Fibroblast of skin of abdomen (primary cell): ENCODE data around the gene MEF2D.

Experiments
- DNase-seq: peaks from one replicate; pipeline ENCODE4 v3.0.0-alpha.2; 2013

Gene MEF2D

DNA sequence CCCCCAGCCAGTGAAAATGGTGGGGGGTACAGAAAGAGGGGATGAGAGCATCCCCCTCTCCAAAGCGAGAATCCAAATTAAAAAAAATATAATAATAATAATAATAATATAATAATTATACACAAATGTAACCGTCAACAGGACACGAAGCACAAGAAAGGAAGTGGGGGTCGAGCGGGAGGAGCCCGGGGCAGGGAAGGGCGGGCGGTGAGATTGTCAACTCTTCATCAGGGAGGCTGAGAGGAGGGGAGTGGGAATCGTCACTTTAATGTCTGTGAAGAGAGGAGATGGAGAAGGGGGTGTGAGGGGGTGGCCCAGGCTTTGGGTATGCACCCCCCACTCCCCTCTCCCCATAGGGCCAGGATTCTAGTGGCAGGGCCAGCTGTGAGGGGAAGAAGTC is 33.2 kb downstream of the MEF2D start:
- no peak for DNase-seq

DNA sequence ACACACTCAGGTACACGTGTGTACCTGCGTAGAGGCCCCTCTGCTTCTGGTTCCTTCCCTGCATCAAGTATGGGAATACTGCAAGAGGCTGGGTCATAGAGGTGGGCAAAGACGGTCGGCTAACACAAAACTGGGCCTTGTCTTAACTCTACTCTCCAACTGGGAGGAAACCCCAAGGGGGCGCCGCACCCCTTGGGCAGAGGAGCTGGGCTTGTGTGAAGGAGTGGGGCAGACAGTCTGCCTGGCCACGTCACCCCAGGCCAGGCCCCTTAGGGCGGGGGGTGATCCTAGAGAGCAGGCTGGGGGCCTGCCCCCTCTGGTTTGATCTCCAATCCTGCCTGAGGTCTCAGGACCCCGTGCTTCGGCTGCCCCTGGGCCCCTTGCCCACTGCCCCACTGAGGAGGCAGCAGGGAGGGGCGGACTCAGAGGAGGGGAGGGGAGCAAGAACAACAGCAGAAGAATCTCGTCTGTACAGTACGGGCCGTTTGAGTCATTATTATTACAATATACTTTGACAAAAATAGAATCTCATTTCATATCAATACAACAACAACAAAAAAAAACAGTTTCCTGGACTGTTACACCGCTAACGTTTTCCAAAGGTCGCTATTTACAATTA is 34.7 kb downstream of the MEF2D start:
- DNase-seq: no peak

DNA sequence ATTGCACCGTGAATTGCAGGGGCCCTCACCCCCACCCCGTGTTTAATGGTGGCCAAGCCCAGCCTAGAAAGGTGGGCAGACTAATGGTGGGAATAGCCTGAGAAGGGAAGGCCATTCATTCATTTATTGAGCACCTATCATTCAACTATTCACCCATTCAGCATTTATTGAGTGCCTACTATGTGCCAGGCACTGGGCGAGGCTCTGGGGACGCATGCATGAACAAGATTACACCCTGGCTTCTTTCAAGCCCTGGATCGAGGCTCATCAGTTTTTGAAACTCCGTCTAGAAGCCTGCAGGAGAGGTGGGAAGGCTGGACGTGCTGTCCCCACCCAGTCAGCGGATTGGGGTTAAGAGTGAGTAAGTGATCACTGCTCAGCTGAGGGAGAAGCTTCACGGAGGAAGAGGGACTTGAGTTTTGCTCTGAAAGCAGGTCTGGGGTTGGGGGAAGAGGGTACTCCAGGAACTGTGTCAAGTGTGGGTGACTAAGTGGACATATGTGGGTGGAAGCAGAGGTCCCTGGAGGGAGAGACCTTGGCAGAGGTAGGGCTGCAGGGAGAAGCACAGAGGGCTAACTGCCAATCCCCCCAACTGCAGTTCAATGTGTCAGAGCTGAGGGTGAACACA is 35.6 kb downstream of the MEF2D start:
- DNase-seq: no peak

DNA sequence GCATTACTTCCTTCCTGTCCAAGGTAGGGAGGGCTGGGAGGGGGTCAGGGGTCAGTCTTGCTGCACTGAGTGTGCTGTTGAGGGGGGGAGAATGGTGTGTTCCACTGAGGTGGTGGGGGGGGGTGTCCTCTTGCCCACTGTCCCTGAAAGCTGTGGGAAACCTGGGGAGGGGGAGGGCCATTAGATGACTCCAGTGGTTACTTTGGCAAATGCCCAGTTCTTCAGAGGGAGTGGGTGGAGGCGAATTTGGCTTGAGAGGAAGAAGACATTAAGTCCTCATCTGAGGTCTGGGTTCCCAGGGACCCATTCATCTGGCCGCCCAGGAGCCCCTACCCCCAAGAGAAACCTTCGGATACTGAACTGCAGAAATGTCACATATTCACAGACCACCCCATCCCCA is 36.2 kb downstream of the MEF2D start:
- no peak for DNase-seq

DNA sequence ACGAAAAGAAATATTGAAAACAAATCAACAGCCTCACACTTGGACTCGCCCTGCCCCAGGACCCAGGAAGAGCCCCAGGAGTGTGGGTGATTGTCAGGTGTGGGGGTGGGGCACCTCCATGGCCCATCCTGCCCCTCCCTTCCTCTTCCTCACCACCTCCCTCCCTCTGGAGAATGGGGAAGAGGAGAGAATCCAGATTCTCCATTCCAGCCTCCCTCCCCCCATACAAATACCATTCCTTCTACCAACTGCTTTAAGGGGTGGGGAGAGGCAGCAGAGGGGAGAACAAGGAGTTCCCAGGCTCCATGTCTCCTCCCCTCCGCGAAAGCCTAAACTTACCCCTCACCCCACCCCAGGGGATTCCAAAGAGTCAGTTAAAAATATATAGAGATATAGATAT is 36.7 kb downstream of the MEF2D start:
- no peak for DNase-seq

DNA sequence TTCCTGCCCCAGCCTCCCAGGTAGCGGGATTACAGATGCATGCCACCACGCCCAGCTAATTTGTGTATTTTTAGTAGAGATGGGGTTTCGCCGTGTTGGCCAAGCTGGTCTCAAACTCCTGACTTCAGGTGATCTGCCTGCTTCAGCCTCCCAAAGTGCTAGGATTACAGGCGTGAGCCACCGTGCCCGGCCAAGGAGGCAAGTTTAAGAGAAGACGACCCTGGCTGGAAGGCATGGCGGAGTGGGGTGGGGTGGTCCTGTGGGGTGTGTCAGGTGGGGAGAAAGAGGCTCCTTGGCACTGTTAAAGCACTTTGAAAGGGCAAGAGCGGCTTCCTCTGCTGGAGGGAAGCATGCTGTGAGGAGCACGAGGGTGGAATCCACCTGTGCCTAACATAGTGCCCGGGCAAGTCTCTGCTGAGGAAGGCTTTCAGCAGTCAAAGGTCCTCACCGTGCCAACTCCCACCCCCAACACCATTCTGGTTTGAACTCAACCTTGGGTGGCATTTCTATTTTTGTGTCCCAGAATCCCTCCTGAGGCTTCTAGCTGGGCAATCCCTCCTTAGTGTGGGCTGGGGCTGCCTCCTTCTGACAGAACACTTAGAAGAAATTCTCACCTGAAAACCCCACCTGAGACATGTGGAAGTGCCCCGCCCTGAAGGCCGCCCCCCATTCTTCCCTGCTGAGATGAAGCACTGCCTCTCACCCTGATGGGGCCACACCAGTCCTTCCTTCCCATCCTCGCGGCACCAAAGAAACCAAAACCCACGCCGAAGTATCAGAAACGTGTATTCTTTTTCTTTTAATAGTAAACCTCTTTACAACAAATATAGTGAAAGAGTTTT is 37.4 kb downstream of the MEF2D start:
- DNase-seq: no peak

DNA sequence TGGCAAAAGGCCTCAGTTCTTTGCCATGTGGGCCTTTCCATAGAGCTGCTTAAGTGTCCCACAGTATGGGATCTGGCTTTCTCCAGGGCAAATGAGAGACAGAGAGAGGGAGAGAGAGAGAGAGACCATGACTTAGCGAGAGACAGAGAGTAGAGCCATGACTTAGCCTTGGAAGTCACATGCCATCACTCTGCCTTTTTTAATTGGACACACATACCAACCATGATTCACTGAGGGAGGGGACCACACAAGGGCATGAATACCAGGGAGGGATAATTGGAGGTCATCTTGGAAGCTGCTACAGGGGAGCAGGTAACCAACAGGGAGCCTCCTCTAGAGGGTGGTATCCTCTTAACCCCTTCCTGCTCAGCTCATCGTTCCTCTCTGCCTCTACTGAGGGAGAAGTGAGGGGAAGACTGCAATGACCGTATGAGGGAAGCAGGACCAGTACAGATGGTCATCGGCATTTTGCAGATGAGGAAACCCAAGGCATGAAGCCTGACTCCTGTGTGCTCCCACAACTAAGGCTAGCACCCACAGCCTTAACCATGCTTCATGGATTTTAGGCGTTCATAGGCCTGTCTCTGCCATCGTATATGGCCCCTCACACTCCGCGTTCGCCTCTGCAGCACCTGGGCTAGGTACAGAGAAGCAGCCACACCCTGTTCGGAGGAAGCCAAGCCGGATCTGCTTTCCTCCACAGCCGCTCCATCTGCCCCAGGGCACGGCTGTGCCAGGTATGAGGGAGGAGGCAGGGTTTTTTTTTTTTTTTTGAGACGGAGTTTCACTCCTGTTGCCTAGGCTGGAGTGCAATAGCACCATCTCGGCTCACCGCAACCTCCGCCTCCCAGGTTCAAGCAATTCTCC is 38.6 kb downstream of the MEF2D start:
- no peak for DNase-seq

DNA sequence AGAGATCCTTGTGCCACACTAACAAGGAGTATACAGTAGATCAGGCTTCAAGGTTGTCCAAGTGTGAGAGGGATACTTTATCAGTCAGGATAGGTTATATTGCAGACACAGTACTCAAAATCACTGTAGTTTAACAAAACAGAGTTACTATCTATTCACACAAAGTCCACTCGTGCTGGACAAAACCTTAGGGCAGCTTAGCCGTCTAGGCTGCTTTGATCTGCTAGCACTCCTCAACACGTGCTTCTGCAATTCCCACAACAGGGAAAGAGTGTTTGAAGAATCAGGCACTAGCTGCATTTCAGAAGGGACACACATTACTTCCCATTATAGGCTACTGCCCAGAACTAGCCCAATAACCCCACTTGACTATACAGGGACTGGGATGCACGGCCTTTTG is 39.5 kb downstream of the MEF2D start:
- no peak for DNase-seq

DNA sequence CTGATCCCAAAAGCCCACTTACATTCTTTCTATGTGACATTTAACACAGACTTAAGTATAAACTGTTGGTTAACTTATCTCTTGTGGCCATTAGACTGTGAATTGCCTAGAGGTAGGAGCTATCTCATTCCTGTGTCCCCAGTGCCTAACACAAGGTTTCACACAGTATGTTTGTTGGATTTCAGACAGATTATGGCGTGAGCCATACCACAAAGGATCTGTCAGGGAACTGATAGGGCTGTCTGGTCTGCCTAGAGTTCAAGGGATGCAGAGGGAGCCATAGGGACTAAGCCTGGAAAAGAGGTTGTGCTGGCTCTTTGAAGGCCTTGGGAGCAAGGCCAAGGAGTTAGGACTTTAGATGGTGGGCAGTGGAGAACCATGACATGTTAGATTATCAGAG is 40.0 kb downstream of the MEF2D start:
- no peak for DNase-seq

DNA sequence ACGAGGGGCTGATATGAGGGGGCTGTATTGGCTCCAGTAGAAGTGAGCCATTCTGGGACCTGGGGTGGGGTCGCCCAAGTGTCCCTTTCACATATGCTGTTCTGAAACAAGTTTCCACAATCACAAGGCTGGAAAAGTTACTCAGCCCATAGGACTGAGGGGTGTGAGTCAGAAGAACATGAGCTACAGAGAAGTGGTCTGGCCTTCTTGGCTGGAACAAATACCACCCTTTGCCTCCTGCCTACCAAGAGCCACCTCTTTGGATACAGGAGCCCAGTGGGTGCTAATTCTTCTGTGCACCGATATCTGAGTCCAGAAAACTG is 42.4 kb downstream of the MEF2D start:
- peak; percentile 48 for DNase-seq

DNA sequence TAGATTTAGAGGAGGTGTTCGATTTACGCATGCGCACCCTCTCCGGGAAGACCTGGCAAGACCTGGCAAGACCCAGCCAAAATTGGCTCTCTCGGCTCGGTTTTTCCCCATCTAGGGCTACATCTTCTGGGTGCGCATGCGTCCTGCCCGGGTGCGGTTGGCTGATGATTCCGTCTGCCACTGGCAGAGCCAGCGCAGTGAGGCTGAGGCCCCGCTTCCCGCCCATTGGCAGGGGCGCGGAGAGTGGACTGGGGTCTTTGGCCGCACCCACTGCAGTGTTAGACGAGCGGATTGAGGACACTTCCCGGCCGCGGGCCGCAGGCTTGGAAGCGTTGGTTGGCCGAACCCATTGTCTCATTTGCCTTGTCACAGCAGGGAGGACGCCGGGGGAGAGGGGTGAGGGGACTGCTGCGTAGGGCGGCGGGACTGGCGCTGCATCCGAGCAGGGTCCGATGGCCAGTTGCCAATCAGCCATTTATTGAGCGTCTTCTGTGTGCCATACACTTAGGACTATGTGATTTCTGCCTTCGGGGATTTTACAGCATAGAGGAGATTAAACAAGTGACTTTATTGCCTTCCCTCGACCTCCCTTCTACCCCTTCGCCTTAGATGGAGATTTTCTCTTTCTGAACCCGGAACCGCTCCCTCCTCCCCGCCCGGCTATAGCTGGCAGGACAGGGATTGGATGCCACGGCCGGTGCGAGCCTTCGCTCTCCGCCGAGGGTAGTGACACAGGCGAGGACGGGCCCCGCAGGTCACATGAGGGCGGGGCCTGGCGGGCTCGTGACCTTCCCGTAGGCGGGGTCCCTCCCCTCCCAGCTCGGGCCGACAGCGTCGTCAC is 43.7 kb downstream of the MEF2D start:
- peak; percentile 98 for DNase-seq

DNA sequence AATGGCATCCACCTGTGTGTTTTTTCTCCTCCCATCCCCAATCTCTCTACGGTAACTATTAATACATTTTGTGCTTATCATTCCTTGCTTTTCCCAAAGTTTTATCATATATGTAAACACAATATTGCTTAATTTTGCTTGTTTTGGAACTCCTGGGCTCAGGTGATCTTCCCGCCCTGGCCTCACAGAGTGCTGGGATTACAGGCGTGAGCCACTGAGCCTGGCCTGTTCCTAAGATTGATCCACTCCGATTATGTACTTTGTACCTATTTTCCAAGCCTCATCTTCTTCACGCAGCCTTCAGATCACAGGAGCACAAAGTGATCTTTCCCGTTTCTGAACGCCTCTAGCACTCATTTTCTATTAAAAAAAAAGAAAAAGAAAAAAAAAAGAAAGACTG is 45.2 kb downstream of the MEF2D start:
- DNase-seq: no peak

DNA sequence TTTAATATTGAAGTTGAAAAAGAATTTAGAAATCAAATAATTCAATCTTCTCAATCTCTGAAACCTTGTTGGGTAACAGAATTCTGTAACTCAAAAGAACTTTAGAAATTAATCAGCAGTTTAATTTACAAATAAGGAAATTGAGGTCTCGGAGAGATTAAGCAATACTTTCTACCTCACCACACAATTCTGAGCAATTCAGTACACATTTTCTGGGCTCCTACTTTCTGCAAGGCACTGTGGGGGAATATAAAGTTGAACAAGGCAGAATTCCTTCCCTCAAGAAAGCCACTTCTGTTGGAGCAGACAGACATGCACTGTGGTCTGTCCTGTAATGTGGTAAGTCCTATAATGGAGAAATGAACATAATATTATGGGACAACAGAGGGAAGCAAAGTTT is 47.7 kb downstream of the MEF2D start:
- DNase-seq: no peak

DNA sequence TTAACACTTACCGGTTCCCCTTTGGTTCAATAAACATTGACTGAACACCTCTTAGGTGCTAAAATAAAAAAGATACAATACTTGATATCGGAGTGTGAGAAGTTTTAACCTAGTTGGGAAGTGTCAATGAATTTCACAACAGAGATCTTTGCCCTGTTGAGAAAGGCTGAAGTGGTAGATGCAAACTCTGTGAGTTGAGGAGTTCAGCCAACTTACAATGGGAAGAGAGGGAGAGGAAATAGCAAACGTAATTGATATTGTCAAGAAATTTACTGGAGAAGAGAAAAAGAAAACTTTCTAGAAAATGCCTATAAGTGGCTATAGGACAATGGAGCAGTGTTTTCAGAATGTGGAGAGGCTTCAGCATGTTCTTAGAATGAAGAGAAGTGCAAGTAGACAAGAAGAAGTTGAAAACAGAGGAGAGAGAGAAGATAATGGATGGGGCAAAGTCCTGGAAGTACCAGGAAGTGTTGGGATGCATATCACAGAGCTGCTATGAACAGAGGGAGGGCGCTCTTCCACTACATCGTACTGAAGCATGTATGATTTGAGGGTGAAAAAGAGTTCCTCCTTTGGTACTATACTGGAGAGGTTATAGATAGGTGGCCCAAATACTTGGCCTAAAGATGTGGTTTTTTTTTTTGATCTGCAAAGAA is 48.9 kb downstream of the MEF2D start:
- no peak for DNase-seq

DNA sequence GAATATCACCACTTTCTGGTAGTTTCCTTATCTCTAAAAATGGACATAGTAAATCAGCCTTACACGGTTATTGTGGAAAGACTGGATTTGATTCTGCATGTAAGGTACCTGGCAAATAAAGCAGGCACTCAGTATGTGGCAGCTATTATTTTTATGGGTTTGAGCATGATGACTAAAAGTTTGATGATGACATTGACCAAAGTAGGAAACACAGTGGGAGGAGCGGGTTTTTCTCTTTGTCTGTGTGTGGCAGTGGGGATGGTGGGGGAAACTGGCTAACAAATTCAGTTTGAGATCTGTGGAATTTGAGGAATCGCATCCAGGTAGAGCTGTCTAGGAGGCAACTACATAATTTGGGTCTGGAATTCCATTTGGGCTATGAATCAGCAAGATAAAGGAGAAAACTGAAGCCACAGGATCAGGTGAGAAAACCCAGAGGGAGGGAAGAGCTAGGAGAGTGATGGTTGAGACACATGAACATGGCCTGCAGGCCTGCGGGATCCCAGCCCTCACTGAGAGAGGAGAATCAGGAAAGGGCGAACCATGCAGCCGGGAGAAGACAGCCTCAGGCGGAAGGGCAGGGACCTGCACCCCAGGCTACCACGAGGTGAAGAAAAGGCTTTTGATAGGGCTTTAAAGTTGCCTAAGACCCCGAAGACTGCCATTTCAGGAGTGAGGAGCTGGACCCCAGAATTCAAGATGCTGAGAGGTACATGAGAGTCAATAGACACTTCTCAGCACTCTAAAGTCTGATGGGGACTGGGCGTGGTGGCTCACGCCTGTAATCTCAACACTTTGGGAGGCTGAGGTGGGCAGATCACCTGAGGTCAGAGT is 52.2 kb downstream of the MEF2D start:
- DNase-seq: no peak

DNA sequence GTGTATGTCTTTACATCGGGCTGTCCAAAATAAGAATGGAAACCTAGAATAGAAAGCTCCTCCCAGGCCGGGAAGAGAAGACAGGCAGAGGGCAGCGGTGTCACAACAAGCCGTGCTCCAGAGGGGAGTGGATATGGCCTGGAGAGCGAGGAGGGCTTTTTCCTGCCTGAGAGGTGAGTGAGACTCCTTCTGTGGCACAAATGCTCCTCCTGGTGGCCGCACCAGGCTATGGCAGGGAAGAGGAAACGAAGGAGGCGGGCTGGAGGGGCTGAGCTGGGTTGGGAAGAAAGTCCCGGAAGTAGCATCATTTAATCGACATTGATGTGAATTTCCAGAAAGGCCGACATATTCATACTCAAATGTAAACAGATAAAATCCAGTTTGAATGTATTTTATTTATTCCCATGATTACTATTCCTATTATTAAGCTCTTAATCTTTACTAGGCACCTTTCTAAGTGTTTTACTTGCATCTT is 54.7 kb downstream of the MEF2D start:
- DNase-seq: peak; percentile 77

DNA sequence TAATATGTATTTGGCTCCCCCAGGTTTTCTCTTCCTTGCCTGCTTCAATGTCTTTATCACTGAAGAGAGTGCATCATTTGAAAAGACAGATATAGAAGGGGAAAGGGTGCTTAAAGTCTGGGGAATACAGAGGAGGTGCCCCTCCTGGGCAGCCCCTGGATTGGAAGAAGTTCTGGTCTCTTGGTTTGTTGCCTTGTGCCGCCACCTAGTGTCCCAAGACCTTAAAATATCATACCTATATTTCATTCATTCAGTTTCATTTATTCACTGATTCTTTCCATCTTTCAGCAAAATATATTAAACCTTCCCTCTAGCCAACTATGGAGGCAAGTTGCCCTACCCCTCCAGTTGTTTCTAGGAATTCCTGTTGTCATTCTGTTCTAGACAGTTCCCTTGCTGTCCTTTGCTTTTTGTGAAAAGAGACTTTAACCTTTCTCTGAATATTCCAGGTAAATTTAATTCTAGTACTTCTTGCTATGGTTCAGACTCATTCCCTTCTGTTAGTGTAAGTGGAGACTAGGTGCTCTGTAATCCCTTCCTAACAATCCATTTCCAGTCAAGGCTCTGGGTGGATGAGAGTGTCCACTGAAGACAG is 56.1 kb downstream of the MEF2D start:
- DNase-seq: no peak

DNA sequence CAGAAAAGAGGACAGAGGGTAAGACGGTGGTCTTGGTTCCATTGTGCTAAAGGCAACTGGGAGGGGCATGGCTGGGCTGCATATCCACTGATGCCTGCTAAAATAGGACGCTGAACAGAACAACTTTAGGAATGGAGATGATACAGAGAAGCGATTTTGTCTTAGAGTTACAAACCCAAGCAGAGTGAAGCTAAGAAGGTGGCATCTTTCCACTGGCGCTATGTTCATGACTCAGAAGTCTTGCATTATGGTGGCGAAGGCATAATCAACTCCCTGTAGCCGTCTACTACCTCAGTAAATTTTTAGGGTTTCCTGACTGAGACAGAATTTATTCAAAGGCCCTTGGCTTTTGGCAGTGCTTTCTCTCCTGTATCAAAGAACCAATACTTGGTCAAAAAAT is 57.3 kb downstream of the MEF2D start:
- no peak for DNase-seq

DNA sequence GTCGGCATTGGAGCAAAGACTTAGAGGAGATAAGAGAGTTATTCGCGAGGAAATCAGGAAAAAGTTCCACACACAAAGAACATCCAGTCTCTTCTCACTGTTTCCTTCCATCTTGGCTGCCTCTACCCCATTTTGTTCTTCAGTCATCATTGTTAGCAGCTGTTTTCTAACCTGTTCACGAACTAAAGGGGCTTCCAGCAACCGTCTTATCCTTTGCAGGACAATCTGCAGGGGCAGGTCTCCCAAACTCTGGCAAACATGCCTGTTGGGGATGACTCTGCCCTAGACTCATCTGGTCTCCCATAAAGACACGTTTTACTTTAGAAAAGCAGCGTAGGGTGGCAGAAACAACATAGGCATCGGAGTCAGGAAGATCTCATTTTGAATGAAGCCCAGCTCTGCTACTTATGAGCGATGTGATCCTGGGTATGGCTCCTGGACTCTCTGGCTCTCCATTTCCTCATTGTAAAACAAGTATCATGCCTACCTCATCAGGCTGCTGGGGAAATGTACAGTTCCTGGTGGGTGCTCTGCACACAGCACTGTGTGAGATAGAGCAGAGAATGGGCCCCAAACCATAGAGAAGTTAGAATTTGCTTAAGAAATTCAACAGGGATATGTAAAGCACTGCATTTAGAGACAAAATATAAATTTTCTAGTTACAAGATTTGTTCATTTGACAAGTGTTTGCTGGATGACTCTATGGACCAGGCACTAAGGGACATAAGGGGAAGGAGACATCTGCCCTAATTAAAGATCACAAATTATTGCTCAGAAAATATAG is 59.7 kb downstream of the MEF2D start:
- no peak for DNase-seq
